ENCODE measurements around the gene PLXNB2. TPM values are rescaled to one million over a fixed set of nuclear protein-coding genes. Genes with fewer than 3 reads are reported as not detected.
A peak's percentile ranks its signal among the peaks of the same experiment; 100 is the strongest.

Gene PLXNB2
- polyA plus RNA-seq, 10 donors, result 60.5 to 100 (median 83.4) TPM

GRCh38 chr22:50268655-50269113, 38.8 kb downstream of the PLXNB2 start:
- peak in 1 of 3 donors; percentile 52 for DNase-seq

GRCh38 chr22:50267591-50268390, 39.7 kb downstream of the PLXNB2 start:
- peak in 1 of 3 donors; percentile 67 for DNase-seq

GRCh38 chr22:50266994-50267393, 40.5 kb downstream of the PLXNB2 start:
- no peak for DNase-seq

- DNase-seq, result no peak
Measured at GRCh38 chr22:50264946-50265669, 42.3 kb downstream of the PLXNB2 start.

GRCh38 chr22:50264104-50264745, 43.2 kb downstream of the PLXNB2 start:
- no peak for DNase-seq

GRCh38 chr22:50262973-50263617, 44.4 kb downstream of the PLXNB2 start:
- no peak for DNase-seq

GRCh38 chr22:50262460-50262911, 45.0 kb downstream of the PLXNB2 start:
- DNase-seq, result no peak

GRCh38 chr22:50261615-50262459, 45.6 kb downstream of the PLXNB2 start, which contains the start of gene MAPK12:
TSS of gene MAPK12 (minus strand) at chr22:50261683. CDS start at chr22:50261509, 174 bp downstream.
- DNase-seq, result peak in 1 of 3 donors; percentile 50

GRCh38 chr22:50260801-50261614, 46.4 kb downstream of the PLXNB2 start:
- DNase-seq, result peak in 2 of 3 donors; percentile 63 to 80

GRCh38 chr22:50260434-50260800, 47.0 kb downstream of the PLXNB2 start:
- no peak for DNase-seq

GRCh38 chr22:50259302-50259701, 48.1 kb downstream of the PLXNB2 start:
- DNase-seq, result no peak

GRCh38 chr22:50258361-50259292, 48.8 kb downstream of the PLXNB2 start:
- no peak for DNase-seq

- no peak for DNase-seq
Measured at GRCh38 chr22:50257451-50258360, 49.7 kb downstream of the PLXNB2 start.

GRCh38 chr22:50257041-50257440, 50.4 kb downstream of the PLXNB2 start:
- no peak for DNase-seq

GRCh38 chr22:50256258-50256862, 51.1 kb downstream of the PLXNB2 start:
- no peak for DNase-seq

GRCh38 chr22:50255607-50256006, 51.8 kb downstream of the PLXNB2 start:
- no peak for DNase-seq

GRCh38 chr22:50255099-50255498, 52.3 kb downstream of the PLXNB2 start:
- no peak for DNase-seq
